GM18526 (cell line): ENCODE data around the gene PI4K2B.

Experiments
- POLR2A ChIP-seq: IDR thresholded peaks from 3 replicates; pipeline ENCODE4 v1.6.1; 2011; ENCODE audit not compliant: insufficient read length; ENCODE audit errors: extremely low read depth

PI4K2B gene

GRCh38 chr4:25235401-25235800 is 1.6 kb downstream of the PI4K2B start:
- no peak for TF ChIP-seq POLR2A

- no peak for TF ChIP-seq POLR2A
Measured at GRCh38 chr4:25236971-25237370, 3.1 kb downstream of the PI4K2B start.

- TF ChIP-seq POLR2A: no peak
Measured at GRCh38 chr4:25238052-25238451, 4.2 kb downstream of the PI4K2B start.

GRCh38 chr4:25245181-25245580 is 11.3 kb downstream of the PI4K2B start:
- no peak for TF ChIP-seq POLR2A

DNA sequence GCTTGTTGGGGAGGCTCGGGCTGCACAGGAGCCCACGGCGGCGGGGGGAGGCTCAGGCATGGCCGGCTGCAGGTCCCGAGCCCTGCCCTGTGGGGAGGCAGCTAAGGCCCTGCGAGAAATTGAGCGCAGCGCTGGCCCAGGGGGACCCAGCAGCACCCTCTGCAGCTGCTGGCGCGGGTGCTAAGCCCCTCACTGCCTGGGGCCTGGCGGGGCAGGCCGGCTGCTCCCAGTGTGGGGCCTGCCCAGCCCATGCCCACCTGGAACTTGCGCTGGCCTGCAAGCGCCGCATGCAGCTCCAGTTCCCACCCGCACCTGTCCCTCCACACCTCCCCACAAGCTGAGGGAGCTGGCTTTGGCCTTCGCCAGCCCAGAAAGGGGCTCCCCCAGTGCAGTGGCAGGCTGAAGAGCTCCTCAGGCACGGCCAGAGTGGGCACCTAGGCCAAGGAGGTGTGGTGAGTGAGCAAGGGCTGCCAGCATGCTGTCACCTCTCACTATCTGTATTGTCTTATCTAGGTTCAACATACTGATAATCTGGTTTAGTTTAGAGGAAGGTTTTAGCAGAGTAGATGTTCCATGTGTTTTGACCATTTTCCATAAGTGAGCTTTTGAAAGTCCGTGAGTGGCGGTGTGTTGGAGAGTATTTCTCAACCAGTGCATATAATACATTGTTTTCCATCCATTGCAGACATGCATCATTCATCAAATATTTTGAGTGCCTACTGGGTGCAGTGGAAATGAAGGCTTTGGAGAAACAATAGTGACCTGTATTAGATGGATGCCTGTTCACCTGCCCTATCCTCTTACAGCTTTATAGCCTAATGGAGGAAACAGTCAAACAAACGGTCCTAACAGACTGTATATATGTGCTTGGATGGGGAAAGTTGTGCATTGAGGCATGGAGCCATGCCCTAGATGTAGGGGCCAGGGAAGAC is 13.1 kb downstream of the PI4K2B start:
- TF ChIP-seq POLR2A: no peak

GRCh38 chr4:25252230-25253070 is 18.6 kb downstream of the PI4K2B start:
- no peak for TF ChIP-seq POLR2A

- no peak for TF ChIP-seq POLR2A
Measured at GRCh38 chr4:25253071-25253445, 19.2 kb downstream of the PI4K2B start.

DNA sequence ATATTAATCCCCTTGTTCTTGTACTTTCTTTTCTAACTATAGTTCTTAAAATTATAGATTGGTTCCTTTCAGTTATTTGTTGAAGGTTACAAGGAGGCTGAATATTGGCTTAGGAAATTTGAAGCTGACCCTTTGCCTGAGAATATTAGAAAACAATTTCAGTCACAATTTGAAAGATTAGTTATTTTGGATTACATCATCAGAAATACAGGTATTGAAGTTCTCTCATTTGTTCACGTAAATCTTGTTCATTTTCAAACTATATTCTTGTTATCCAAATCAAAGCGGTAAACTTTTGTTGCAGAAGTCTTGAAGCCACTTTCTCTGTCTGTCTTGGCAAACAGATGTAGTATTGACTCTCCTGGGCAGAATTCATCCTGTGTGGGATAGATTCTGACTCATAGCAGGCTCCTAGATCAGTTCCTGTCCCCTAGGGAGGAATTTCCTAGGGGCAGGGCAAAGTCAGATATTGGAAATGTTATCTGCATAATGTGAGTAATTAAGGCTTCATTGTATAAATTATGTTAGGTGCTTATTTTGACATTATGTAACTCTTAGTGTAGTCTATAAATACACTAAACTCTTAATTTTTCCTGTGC is 25.2 kb downstream of the PI4K2B start:
- no peak for TF ChIP-seq POLR2A

DNA sequence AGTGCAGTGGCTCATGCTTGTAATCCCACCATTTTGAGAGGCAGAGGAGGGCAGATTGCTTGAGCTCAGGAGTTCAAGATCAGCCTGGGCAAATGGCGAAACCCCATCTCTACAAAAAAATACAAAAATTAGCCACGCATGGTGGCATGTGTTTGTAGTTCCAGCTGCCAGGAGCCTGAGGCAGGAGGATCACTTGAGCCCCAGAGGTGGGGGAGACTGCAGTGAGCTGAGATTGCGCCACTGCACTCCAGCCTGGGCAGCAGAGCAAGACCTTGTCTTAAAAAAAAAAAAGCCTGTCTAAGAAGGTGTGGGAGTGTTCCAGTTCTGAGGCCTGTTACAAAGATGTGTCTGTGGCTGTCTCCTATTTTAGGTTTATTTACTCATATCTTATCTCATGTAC is 38.0 kb downstream of the PI4K2B start:
- TF ChIP-seq POLR2A: no peak

DNA sequence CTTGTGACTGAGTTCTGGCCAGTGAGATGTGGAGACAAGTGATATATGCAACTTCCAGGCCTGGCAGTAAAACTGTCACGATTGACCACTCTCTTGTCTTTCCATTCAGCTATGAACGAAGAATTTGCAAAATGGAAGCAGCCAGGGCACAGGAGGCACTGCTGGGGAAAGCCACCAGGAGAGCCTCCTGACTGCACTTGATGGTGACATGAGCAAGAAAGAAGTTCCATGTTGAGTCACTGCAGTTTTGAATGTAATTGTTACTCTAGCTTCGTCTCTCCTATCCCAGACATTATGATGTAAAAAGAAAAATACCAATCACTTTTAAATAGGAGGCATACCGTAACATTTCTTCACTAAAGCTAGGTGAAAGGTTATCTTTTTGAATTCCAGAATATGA is 46.4 kb downstream of the PI4K2B start:
- TF ChIP-seq POLR2A: no peak

DNA sequence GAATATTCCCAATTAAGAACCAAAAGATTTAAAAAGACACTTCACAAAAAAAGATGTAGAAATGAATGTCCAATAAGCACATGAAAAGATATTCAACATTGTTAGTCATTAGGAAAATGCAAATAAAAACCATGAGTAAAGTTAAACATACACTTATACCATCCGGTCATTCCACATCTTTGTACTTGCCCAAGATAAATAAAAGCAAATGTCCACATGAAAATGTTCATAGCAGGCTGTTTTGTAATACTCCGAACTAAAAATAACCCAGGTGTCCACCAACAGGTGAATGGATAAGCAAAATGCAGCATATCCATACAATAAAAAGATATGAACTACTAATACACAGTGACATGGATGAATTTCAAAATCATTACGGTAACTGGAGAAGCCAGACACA is 50.1 kb downstream of the PI4K2B start:
- no peak for TF ChIP-seq POLR2A

- no peak for TF ChIP-seq POLR2A
Measured at GRCh38 chr4:25284466-25284865, 50.6 kb downstream of the PI4K2B start.

DNA sequence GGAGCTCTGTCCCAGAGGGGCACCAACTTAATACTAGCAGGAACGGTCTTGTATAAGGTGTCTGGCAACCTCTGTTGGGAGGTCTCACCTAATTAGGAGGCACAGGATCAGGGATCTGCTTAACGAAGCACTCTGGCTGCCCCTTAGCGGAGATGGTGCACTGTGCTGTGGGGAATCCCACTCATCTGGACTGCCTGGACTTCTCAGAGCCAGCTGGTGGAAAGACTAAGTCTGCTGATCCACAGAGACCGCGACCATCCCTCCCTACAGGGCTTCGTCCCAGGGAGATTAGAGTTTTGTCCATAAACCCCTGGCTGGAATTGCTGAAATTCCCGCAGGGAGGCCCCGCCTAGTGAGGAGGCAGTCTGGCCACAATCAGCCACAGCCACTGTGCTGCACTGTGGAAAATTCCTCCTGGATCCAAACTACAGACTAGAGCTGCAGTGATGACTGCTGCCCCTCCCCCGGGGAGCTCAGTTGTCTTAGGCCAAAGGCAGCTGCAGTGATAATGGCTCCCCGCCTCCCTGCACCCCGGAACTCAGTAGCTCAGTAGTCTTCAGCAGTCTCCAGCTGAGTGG is 56.7 kb downstream of the PI4K2B start:
- TF ChIP-seq POLR2A: no peak

GRCh38 chr4:25291158-25291733 is 57.4 kb downstream of the PI4K2B start:
- no peak for TF ChIP-seq POLR2A

- no peak for TF ChIP-seq POLR2A
Measured at GRCh38 chr4:25297528-25298242, 63.9 kb downstream of the PI4K2B start.
